KG1 (cell line): Measurements from ENCODE around the gene TBC1D21.

Source experiments
- DNase-seq: peaks from one replicate; lab custom pipeline; 2025; lab: John Stamatoyannopoulos, UW

Gene TBC1D21

DNA sequence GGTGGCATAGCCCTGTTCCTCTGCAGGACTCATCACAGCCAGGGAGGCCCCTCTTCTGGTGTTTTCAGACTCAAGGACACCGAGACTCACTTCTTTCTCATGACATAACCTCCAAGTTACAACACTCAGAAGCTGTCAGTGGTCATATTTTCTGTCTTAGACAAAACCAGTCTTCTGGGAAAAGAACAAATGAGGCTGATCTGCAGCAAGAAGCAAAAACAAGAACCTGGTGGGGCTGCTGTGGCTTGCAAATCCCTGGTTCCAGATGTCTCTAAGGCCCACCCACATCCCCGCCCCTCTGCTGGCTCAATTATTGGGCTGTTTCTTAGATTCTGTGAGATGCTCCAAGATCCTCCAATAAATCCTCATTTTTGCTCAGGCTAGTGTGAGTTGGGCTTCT lies 36.3 kb downstream of the TBC1D21 start:
- DNase-seq = no peak

DNA sequence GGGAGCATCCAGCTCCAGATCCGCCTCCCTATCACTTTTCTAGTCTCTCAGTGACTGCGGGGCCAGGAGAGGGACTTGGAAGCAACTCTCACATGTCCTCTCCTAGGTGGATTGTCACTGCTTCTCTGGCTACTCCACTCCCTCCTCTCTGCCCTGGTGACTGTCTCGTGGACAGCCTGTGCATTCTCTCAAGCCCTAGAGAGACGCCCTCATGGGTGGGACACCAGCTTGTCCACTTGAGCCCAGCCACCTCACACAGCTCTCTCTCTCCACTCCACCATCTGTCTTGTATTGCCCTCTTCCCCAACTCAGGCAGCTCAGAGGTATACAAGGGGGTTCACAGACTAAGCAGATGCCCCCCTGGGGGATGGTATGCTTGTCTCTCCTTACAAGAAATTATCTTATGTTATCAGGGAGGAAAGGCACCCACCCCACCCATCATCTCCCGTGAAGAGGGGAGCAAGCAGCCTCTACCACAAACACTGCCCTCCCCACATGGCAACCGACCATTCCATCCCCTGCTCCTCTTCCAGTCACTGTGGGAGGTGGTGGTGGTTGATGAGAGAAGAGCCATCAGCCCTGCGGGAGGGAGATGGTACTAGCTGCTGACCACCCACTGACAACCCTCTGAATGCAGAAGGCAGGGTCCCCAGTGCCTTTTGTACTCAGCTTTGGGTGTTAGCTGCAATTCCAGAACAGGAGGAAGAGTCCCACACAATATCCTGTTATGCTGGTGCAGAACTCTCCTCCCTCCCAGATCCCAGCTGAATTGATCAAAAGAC lies 37.3 kb downstream of the TBC1D21 start:
- no peak for DNase-seq

DNA sequence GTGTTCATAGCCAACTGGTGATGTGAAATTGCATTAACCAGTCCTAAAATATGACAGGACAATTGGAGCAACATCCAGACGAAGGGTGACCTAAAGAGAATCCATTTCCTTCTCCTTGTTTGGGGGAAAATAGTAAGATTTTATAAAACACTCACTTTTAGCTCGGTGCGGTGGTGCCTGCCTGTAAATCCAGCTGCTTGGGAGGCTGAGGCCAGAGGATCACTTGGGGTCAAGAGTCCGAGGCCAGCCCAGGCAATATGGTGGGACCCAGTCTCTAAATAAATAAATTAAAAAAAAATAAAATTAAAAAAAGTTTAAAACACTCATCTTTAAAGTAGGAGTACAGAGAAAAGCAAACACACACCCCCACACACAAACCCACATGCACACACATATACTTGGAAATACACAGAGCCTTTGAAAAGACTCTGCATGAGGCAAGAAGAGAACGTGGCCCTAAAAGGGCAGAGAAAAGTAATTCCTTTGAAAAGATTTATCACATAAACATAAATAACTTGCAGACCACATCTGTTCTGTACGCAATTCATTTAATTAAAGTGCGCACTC lies 38.7 kb downstream of the TBC1D21 start:
- no peak for DNase-seq

DNA sequence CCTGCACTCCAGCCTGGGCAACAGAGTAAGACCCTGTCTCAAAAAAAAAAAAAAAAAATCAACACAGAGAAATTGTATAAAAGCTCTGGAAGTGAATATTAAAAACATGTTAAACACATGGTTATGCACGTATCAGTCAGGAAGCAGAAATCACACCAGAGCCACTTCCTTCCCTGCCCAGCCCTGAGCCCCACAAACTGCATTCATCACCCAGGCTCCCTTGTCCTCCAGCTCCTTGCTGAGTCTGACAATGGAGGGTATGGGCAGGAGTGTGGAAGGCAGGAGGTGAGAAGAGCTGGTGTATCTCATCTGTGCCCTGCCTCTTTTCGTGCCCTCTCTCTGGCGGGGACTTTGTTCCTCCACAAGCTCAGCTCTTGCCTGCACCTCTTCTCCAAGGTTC lies 40.8 kb downstream of the TBC1D21 start:
- peak; percentile 22 for DNase-seq

DNA sequence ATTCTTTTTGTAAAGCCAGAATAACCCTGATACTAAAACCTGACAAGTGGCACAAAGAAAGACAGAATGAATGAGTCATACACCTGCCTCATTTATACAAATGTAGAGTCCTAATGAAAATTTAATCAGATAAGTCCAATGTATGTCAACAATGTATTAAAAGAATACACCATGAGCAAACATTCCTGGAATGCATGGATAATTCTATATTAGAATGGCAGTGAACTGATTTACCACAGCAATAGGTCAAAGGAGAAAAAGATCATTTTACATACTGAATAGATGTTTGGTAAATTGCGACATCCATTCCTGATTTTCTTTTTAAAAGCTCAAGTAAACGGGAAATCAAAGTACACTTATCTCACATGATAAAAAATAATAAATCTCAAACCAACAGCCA lies 41.7 kb downstream of the TBC1D21 start:
- no peak for DNase-seq

DNA sequence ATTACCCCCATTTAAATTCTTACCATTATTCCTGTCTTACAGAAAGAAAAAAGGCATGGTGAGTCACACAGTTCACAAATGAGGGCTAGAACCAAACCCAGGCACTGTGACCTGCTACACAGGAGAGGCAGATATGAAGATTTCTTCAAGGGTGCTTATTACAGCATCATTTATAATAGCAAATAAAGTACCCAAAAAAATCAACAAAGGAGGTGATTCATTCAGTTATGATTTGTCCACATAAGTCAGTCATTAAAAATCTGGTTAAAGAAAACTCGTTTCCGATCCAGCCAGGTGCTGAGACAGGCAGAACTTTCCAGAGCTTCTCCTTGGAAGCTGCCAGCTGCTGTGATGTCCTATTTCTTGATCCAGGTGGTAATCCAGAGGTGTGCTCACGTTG lies 45.4 kb downstream of the TBC1D21 start:
- no peak for DNase-seq

DNA sequence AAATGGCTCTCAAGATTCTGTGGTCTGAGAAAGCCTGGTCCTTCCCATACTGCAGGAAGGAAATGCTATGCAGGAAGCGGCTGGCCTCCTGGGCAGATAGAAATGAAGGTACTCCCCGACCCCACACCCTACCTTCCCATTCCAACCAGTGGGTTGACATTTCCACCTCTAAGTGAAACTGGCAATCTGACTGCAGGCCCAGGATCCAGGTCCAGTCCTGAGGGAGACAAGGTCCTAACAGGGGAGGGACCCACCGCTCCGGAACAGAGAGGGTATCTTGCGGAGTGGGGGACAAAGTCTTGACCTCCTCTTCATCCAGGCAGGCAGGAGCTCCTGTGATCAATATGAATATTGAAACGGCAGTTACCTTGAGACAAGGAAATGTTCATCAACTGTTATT lies 46.3 kb downstream of the TBC1D21 start:
- DNase-seq = no peak

DNA sequence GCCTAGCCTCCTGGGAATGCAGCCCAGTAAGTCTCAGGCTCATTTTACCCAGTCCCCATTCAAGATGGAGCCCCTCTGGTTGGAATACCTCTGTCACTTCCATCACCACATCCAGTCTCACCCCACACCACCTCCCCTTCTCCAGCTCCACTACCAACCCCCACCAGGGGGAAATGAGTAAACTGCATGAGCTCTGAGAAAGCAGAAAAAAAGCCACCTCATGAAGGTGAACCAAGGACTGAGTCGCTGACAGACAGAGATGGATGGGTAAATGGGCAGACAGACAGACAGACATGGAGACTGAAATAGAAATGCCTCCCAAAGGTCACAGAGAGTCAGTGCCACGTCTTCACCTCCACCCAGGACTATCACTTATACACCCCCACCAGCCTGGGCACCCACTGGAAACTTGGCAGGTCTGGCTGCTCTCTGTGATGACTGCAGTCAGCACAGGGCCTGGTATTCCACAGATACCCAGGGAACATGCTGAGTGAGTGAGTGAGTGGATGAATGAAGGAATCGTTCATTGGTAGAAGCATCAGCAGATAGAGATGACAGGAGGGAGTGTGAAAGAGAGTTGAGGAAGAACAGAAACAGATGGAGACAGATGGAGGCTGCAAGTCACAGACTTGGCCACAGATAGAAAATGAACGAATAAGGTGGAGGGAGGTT lies 48.0 kb downstream of the TBC1D21 start:
- DNase-seq = no peak

DNA sequence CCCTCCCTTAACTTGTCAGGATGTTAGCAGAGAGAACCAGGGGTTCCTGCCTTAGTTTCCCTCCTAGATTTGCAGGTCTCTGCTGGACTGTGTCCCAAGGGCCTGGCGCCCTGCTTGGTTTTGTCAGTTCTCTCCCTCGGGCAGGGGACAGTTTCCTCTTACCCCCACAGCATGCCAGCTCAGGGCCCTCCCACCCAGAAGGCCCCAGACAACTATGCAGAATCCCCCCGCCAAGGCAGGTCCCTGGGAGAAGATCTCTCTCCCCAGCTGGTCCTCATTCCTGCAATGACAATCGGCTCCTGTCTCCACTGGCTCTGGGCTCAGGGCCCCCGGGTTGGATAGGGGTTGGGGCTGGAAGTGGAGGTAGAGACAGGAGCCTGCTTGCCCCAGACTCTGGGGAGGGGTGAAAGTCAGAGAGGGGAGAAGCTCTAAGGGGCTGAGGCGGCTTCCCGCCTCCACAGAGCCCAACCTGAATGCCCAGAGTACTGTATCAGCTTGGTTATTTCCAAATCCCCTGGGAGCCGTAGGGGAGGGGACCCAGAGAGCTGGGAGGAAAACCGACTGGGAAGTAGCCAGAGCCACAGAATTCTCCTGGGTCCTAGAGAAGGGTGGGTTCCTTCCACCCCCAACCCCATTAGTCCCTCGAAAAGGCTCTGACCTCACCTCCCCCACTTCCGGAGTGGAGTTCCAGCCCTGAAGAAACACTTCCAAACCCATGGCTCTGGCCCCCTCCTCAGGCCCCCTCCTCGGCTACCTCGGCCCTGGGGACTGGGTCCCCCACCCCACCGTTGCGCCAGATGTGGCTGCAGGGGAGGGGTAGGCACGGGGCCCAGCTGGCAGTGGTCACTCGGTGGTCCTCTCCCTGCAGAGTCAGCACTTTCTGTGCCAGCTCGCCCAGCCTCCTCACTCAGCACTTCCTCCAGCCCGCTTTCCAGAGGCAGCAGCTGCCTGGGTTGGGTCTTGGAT lies 49.1 kb downstream of the TBC1D21 start:
- no peak for DNase-seq

DNA sequence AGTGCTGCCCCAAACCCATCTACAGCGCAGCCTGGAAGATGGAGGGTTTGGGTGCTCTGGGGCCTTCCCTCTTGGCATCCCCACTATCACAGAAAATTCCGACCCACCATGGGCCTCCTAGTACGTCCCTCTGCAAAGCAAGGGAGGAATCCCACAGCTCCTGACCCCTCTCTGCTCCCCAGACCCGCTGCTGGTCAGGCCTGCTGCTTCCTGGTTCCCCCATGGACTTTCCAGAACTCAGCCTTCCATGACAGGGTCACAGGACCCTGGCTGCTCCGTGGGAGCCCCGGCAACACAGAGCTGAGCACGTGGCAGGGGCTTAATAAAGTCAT lies 49.8 kb downstream of the TBC1D21 start:
- DNase-seq = no peak

DNA sequence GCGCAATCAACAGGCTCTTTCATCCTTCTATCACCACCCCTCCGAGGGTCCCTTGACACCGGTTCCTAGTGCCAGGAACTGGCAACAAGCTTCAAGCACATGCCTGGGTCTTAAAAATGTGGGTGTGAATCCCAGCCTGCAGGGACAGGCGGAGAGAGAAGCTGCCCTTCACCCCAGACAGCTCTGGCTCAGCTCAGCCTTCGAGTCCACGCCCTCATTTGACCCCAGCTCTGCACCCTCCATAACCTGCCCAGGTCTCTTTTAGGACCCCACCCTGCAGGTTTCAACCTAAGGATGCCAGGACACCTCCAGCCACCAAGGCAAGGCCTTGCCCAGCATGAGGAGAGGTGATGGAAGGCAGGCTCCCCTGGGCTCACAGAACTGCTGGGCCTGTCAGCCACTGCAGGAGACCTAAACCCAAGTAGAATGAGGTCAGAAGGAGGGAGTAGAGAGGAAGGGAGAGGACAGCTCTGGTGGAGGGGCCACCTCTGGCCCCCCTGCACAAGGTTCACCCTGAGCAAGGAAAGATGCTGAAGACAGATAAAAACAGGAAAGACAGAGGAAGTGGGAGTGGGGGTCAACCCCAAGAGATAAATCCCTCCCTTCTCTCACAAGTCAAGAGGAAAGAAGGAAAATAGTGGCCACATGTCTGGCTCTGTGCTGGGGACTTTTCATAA lies 50.3 kb downstream of the TBC1D21 start:
- no peak for DNase-seq

DNA sequence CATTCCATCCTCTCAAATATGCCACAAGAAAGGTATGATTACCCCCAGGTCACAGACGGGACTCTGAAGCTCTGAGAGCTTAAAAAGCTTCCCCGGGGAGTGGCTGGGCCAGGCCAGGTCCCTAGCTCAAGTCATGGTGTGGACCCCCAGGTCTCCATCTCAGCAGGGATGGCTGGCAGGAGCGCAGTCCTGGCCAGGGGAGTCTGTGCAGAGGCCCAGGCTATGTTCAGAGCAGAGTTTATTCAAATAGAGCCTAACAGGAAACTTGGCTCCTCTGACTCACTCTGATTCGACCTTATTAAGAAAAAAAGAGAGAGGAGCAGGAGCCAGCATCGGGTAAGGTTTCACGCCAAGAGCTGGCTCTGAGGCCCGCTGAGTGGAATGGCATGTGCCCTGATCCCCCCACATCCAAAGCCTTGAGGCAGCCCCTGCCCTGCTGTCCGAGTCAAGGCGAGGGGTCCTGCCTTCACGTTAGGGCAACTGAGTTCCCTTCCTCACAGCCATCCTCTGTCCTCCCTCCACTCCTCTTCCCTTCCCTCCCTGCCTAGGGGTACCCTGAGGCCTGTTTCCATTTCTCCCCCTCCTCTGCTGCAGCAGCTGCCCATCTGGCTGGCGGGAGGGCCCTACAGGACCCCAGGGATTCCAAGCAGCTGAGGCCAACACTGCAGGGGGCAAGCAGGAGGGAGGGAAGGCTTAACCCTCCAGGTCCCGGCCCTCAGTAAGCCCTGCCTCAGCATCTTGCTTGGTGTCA lies 51.0 kb downstream of the TBC1D21 start:
- no peak for DNase-seq

DNA sequence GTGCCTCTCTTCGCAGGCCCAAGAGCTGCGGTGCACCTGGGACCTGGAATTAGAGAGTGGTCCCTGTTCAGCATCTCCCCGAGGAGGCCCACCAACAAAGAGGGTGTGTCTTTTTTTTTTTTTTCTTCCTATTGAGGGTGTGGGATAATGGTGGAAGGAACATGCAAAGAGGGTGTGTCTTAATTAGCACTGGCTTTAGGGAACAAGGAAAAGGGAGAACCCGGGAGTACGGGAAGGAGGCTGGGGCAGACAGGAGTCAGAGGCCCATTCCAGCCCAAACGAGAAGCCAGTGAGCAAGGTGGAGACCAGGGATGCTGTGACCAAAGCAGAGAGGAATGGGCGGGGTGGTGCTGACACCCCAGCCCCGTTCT lies 52.5 kb downstream of the TBC1D21 start:
- DNase-seq = no peak

DNA sequence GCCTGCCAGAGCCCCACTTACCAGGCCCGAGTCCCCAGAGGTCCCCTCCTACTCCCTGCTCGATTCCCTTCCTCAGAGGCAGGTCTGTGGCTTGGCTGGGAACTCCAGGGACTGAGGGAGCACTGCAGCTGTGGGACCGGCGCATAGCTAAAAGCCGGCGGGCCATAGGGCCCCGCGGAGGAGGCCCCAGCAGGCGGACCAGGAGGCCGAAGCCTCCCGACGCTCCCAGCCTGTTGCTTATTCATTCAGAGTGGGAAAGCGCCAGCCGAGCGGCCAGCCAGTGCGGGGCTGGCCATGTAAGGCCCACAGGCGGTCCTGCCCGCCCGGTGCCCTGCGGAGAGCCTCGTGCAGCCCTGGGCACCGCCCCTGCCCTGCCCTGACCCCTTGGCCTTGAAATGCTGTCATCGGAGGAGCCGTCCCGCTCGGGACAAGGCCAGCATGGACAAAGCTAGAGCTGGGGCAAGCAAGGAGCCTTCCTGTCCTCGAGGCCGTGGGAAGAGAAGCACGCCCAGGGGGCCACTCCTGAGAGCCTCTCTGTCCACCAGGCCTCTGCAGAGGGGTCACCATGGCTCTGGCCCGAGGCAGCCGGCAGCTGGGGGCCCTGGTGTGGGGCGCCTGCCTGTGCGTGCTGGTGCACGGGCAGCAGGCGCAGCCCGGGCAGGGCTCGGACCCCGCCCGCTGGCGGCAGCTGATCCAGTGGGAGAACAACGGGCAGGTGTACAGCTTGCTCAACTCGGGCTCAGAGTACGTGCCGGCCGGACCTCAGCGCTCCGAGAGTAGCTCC lies 53.0 kb downstream of the TBC1D21 start, which contains the start of gene LOXL1:
LOXL1 (plus strand) TSS at position 244 of the 784 bp plus-strand sequence; CDS start at position 566, 322 bp downstream.
- DNase-seq = no peak

DNA sequence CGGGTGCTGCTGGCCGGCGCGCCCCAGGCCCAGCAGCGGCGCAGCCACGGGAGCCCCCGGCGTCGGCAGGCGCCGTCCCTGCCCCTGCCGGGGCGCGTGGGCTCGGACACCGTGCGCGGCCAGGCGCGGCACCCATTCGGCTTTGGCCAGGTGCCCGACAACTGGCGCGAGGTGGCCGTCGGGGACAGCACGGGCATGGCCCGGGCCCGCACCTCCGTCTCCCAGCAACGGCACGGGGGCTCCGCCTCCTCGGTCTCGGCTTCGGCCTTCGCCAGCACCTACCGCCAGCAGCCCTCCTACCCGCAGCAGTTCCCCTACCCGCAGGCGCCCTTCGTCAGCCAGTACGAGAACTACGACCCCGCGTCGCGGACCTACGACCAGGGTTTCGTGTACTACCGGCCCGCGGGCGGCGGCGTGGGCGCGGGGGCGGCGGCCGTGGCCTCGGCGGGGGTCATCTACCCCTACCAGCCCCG lies 53.7 kb downstream of the TBC1D21 start:
- peak; percentile 20 for DNase-seq

DNA sequence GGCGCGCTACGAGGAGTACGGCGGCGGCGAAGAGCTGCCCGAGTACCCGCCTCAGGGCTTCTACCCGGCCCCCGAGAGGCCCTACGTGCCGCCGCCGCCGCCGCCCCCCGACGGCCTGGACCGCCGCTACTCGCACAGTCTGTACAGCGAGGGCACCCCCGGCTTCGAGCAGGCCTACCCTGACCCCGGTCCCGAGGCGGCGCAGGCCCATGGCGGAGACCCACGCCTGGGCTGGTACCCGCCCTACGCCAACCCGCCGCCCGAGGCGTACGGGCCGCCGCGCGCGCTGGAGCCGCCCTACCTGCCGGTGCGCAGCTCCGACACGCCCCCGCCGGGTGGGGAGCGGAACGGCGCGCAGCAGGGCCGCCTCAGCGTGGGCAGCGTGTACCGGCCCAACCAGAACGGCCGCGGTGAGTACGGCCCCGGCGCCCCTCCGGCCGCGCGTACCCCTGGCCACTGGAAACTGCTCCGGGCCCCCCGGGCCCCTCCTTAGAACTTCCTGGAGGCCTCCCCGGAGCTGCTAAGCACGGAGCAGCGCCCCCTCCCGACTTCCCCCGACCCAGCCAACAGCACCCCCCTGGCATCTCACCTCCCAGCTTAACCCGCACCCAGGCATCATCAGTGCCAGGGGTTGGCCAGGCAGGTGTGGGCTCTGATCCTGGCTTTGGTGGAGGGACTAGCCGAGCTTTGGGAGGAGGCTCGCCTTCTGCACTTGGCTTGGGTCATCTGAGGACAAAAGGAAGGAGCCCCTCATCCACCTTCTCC lies 54.3 kb downstream of the TBC1D21 start:
- peak; percentile 68 for DNase-seq

DNA sequence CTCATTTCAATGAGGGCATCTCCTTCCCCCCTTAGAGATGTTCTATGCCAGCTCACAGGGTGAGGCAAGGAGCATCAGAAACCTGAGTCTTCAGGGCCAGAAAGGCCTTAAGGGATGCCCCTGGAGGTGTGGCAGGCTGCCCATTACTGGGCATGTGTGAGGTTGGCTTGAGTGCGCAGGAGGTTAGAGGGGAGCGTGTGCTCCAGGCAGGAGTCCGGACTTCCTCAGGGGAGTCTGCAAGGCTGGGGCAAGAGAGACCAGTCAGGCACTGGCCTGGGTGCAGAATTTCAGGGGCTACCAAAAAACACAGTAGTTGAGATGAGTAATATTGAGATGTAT lies 54.8 kb downstream of the TBC1D21 start:
- DNase-seq = no peak

DNA sequence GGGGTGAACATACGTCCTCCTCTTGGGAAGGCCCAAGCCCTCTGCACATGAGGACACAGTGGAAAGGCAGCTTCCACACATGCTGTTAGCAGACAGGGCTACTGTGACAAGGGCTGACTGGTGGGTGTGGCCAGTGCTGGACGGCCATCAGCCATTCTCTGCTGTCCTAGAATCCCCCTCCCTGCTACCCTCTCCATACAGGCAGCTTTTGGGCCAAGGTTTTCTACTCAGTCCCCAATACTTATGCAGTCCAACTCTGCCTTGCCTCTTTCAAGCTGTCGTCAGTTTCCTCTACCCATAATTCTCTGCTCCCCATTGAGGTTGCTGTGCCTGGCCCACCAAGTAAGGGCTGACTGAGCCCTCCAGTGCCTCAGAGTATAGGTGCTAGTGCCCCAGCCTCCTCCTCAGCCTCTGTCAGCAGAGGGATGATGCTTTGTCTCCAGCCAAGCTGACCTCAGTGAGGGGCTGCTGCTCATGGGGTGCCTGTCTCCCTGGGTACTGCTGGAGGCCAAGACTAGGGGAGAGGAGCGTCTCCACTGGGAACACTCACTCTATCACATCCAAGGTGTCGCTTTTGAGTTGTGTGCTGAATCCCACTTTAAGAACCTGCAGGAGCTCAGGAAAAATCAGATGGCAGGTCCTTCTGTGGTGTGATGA lies 55.7 kb downstream of the TBC1D21 start:
- DNase-seq = no peak

DNA sequence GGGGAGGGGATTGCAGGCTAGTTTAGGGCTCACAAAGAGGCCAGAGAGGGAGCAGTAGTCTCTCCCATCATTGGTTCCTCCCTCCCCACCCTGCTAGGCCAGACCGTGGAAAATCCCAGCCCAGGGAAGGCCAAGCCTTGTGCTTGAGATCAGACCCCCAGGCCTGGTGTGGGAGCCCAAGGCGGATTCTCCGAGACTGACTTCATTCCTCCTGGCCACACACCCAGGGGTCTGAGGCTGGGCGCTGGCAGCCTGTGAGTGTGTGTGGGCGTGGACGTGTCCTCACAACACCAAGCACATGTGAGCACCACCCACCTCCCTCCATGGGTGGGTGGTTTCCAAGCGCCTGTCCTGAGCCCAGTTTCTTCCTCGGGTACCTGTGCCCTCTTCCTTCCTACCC lies 57.0 kb downstream of the TBC1D21 start:
- DNase-seq = no peak
